Stimulated activated CD8-positive, alpha-beta memory T cell treated with anti-CD3 and anti-CD28 coated beads, Interleukin-7, amount 100 ng/mL, for 4 hours (primary cell): Measurements from ENCODE around the gene MRPS7.

Source experiments
- DNase-seq, 2 donors: peaks; one replicate each; pipeline ENCODE4 v3.0.0-alpha.2; 2020; ENCODE audit warnings: low read depth in 2 of 2

MRPS7 gene

GRCh38 chr17:75261336-75262111, at the start of gene MRPS7, which contains the start of gene GGA3:
TSS of gene MRPS7 (plus strand) at chr17:75261879. CDS start at chr17:75261901, 22 bp downstream.
TSS of gene GGA3 (minus strand) at chr17:75261606. CDS start at chr17:75261587, 19 bp downstream.
- peak; percentile 91 to 93 for DNase-seq

- no peak for DNase-seq
Measured at GRCh38 chr17:75218131-75218530, 43.5 kb upstream of the MRPS7 start.

- DNase-seq: no peak
Measured at GRCh38 chr17:75219815-75220214, 41.9 kb upstream of the MRPS7 start.

GRCh38 chr17:75225016-75225415, 36.7 kb upstream of the MRPS7 start:
- no peak for DNase-seq

- DNase-seq: no peak
Measured at GRCh38 chr17:75227729-75228128, 34.0 kb upstream of the MRPS7 start.

- no peak for DNase-seq
Measured at GRCh38 chr17:75228305-75228704, 33.4 kb upstream of the MRPS7 start.

- DNase-seq: no peak
Measured at GRCh38 chr17:75228847-75229246, 32.8 kb upstream of the MRPS7 start.

- no peak for DNase-seq
Measured at GRCh38 chr17:75231071-75231470, 30.6 kb upstream of the MRPS7 start.

- DNase-seq: no peak
Measured at GRCh38 chr17:75231741-75232464, 29.8 kb upstream of the MRPS7 start.

GRCh38 chr17:75232786-75233185, 28.9 kb upstream of the MRPS7 start:
- DNase-seq: no peak

GRCh38 chr17:75237100-75238014, 24.3 kb upstream of the MRPS7 start:
- no peak for DNase-seq

- no peak for DNase-seq
Measured at GRCh38 chr17:75238020-75238580, 23.6 kb upstream of the MRPS7 start.

GRCh38 chr17:75238684-75239191, 22.9 kb upstream of the MRPS7 start:
- DNase-seq: peak; percentile 38 to 48

- DNase-seq: no peak
Measured at GRCh38 chr17:75239214-75239613, 22.5 kb upstream of the MRPS7 start.

- DNase-seq: no peak
Measured at GRCh38 chr17:75239778-75240393, 21.8 kb upstream of the MRPS7 start.

- DNase-seq: peak in 1 of 2 donors; percentile 12
Measured at GRCh38 chr17:75240394-75241142, 21.1 kb upstream of the MRPS7 start.

- no peak for DNase-seq
Measured at GRCh38 chr17:75241143-75241430, 20.6 kb upstream of the MRPS7 start.

GRCh38 chr17:75241502-75241901, 20.2 kb upstream of the MRPS7 start:
- DNase-seq: no peak

- no peak for DNase-seq
Measured at GRCh38 chr17:75241996-75242460, 19.7 kb upstream of the MRPS7 start.

GRCh38 chr17:75242461-75243042, 19.1 kb upstream of the MRPS7 start:
- peak in 1 of 2 donors; percentile 8 for DNase-seq
